Myocyte (in vitro differentiated cells): ENCODE results near the gene GATA2. TPM values are rescaled to one million over a fixed set of nuclear protein-coding genes. Genes with fewer than 3 reads are reported as not detected.

Experiments used
- DNase-seq: peaks from one replicate; pipeline ENCODE4 v3.0.0-alpha.2; 2012; ENCODE audit warnings: low read depth
- total RNA-seq: library from RNA; depleted of rRNA; stranded (reverse); fragments of >200 nt; gene quantifications from 2 replicates; pipeline ENCODE4 v1.2.3, GENCODE V29; 2014

Gene GATA2
- total RNA-seq, 1 donor from 2014 or later = not detected

- DNase-seq = no peak
Measured at GRCh38 chr3:128436214-128436613, 56.8 kb downstream of the GATA2 start.

DNA sequence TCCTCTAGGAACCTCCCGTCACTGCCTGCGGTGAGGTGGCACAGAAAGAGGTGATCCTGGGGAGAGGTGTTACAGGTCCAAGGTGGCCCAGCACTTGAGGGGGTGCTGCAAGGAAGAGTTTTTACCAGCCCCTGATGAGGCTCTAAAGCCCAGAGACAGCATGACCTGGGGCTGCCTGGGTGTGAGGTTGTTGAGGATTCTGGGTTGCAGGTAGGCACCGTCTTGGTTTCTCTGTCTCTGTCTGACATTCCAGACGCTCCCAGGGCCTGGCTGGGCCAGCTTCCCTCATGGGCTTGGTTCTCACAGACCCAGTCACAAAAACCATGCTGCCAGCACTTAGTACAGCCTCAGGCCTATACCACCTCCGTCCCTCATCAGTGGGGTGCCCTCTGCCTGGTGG lies 57.4 kb downstream of the GATA2 start:
- DNase-seq = no peak

GRCh38 chr3:128435058-128435457 lies 57.9 kb downstream of the GATA2 start:
- peak; percentile 35 for DNase-seq

- no peak for DNase-seq
Measured at GRCh38 chr3:128434524-128434923, 58.5 kb downstream of the GATA2 start.

- DNase-seq = no peak
Measured at GRCh38 chr3:128433837-128434165, 59.2 kb downstream of the GATA2 start.

DNA sequence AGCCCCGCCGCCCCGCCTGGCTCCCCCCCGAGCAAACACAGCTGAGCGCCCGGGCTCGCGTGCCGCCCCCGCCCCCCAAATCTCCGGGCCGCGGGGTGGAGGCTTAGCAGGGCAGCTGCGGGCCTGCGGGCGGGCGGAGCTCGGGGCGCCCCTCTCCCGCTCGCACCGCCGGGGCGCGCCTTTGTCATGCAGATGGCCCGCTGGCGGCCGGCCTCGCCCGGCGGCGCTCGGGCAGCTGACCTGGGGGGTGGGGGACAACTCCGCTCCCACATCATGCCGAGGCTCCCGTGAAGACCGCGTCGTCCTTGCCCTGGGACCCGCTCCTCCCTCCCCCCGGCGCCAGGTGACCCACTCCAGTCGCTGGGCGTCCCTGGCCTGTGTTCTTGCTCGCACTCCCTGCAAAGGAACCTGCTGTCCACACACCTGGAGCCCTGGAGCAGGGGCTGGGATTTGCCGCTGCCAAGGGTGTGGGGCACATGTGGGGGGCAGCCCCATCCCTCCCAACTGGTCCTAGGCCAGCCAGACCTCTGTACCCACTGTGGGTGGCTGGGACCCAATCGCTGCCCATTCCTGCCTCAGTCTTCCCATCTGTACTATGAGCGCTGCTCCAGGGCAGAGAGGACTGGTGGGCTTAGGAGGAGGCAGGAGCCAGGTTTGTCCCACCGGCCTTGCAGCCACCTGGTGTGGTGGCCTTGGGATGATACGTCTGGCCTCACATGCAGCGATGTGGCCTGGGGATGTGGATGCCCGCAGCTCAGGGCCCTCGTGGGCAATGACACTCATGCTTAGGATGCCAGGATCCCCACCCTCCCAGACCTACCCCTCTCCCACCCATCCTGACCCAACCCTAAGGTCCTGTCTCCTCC lies 59.8 kb downstream of the GATA2 start:
- DNase-seq = peak; percentile 21

- DNase-seq = no peak
Measured at GRCh38 chr3:128432301-128432970, 60.6 kb downstream of the GATA2 start.

DNA sequence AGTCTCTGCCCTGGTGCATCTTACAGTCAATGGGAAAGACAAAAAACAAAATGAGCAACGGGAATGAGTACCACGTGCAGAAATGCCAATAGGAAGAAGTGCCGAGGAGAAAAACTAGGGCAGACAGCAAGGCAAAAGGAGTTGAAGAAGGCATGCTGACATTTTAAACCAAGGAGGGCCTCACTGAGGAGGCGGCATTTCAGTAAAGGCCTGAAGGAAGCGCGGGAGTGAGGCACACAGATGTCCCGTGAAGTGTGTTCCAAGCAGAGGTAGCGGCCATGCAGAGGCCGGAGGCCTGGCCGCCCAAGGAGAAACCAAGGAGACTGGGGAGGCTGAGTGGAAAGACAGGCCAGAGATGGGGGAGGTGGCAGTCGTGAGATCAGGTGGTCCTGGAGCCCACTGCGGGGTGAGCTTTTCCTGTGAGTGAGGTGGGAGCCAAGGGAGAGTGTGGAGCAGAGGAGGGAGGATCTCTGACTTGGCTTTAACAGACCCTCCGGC lies 61.1 kb downstream of the GATA2 start:
- no peak for DNase-seq

- no peak for DNase-seq
Measured at GRCh38 chr3:128430731-128431130, 62.3 kb downstream of the GATA2 start.

DNA sequence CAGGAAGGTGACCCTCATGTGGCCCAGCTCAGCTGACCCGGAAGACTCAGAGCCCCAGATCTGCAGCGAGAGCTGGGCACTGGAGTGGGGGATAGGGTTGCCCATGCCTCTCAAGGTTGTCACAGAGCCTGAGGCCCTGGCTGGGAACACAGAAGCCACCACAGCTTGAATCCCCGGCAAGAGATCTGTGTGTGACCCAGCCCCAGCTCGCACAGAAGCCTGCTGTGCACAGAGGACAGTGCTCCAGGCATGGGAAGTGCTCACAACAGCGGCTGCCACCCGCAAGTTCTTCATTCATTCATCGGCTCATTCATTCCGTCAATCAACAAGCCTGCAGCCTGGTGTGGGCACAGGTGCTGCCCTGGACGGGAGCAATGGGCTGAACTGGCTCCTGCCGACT lies 62.7 kb downstream of the GATA2 start:
- no peak for DNase-seq

DNA sequence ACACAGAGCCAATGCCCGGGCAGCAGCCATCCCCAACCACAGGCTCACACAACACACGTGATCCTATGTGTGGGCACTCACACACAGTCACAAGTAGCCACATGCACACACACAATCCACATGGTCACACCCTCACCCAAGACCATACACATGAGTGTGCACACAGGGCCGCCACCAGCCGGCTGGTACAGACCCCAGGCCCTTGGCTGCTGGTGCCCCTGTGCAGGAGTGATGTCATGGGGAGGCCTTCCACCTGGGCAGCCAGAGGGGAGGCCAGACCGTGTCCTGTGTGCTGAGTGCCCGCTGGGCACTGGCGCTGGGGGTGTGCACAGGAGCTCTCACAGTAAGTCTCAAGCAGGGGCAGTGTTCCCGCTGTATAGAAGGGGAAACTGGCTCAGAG lies 63.2 kb downstream of the GATA2 start:
- DNase-seq = no peak

Other genes with a start within 250 kb of the GATA2 start
- gene DNAJB8, start 26.3 kb downstream of the GATA2 start, total RNA-seq = not detected in 2 replicates
- gene RPN1, start 157.6 kb upstream of the GATA2 start, total RNA-seq = 277 and 422 TPM in 2 replicates
- 73.2 and 109 TPM in 2 replicates for gene RAB7A, start 233.0 kb upstream of the GATA2 start, total RNA-seq